GM12864 (cell line): ENCODE measurements around the gene MAP3K2.

ENCODE experiments used
- DNase-seq: peaks from one replicate; pipeline ENCODE4 v3.0.0-alpha.2; 2011; ENCODE audit warnings: low read depth
- H3K4me3 ChIP-seq: 2 replicates; pipeline ENCODE4 v1.5.1; 2011; ENCODE audit warnings: mild to moderate bottlenecking, low read depth, low read length, control low read depth
- TF ChIP-seq, protein P1 (sequence below): IDR thresholded peaks from 2 replicates; pipeline ENCODE4 v1.5.1; 2011; ENCODE audit warnings: low read depth, mild to moderate bottlenecking, moderate library complexity, low read length, control low read depth, inconsistent platforms; ENCODE audit errors: missing control alignments

Gene MAP3K2

DNA sequence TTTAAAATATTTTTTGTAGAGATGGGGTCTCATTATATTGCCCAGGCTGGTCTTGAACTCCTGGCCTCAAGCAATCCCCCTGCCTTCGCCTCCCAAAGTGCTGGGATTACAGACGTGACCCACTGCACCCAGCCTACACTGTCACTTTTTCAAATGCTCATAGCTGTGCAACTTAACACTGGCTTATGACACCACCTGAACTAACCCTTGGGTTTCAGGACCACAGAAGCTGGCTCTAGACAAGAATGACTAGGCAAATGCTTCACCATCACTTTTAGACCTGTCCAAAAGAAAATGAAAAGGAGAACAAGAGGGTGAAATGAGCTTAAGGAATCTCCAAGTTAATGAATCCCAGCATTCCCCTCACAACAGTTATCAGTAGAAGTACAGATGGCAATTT, 107.1 kb downstream of the MAP3K2 start:
- H3K4me3 ChIP-seq, result no peak overlapping the region
- no peak for DNase-seq
- TF ChIP-seq, protein P1, sequence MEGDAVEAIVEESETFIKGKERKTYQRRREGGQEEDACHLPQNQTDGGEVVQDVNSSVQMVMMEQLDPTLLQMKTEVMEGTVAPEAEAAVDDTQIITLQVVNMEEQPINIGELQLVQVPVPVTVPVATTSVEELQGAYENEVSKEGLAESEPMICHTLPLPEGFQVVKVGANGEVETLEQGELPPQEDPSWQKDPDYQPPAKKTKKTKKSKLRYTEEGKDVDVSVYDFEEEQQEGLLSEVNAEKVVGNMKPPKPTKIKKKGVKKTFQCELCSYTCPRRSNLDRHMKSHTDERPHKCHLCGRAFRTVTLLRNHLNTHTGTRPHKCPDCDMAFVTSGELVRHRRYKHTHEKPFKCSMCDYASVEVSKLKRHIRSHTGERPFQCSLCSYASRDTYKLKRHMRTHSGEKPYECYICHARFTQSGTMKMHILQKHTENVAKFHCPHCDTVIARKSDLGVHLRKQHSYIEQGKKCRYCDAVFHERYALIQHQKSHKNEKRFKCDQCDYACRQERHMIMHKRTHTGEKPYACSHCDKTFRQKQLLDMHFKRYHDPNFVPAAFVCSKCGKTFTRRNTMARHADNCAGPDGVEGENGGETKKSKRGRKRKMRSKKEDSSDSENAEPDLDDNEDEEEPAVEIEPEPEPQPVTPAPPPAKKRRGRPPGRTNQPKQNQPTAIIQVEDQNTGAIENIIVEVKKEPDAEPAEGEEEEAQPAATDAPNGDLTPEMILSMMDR, result no peak

GRCh38 chr2:127279781-127280180, 108.0 kb downstream of the MAP3K2 start:
- no peak for DNase-seq
- TF ChIP-seq, protein P1, result no peak
- H3K4me3 ChIP-seq, result no peak overlapping the region

DNA sequence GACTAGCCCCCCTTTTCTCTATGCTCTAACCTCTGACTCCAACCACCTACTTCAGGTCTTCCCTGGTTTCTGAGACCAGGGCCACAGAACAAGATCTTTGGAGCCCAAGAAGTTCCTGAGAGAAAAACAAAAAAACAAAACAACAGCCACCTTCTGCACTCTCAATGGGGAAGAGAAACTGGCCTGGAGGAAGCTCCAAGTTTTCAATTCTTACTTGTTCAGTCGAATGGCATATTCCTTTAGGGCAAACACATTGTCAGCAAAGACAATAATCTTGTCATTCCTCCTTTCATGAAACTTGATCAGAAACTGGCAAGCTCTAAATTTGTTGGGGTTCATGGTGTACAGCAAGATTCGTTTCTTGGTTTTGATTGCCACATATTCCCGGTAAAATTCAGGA, 108.8 kb downstream of the MAP3K2 start:
- no peak overlapping the region for H3K4me3 ChIP-seq
- no peak for DNase-seq
- TF ChIP-seq, protein P1, result no peak

GRCh38 chr2:127277028-127277427, 110.7 kb downstream of the MAP3K2 start:
- no peak for DNase-seq
- H3K4me3 ChIP-seq, result no peak overlapping the region
- TF ChIP-seq, protein P1, result no peak

- TF ChIP-seq, protein P1, result no peak
- DNase-seq, result no peak
- H3K4me3 ChIP-seq, result no peak overlapping the region
Measured at GRCh38 chr2:127275789-127276188, 112.0 kb downstream of the MAP3K2 start.

GRCh38 chr2:127275356-127275755, 112.4 kb downstream of the MAP3K2 start:
- TF ChIP-seq, protein P1, result no peak
- H3K4me3 ChIP-seq, result no peak overlapping the region
- no peak for DNase-seq

GRCh38 chr2:127270663-127271062, 117.1 kb downstream of the MAP3K2 start:
- H3K4me3 ChIP-seq, result no peak overlapping the region
- DNase-seq, result no peak
- TF ChIP-seq, protein P1, result peak; percentile 41
